CD14-positive monocyte (primary cell): Measurements from ENCODE around the gene ENKUR. TPM values are rescaled to one million over a fixed set of nuclear protein-coding genes. Genes with fewer than 3 reads are reported as not detected.

Experiments used
- DNase-seq, 3 donors: peaks; one replicate each; pipeline ENCODE4 v3.0.0-alpha.2; 2011 to 2022
- H2AFZ ChIP-seq: 2 replicates; pipeline ENCODE4 v1.6.0; 2012; ENCODE audit warnings: mild to moderate bottlenecking, low read depth, low read length, inconsistent platforms; ENCODE audit not compliant: insufficient read depth, poor library complexity, severe bottlenecking
- H3K27ac ChIP-seq, 2 donors: 1 replicate in 1 of 2; 2 replicates in 1 of 2; pipeline ENCODE4 v1.5.1; 2012 to 2013; ENCODE audit warnings: low read length in 2 of 2, control low read depth in 1 of 2, inconsistent platforms in 1 of 2, low read depth in 1 of 2, mild to moderate bottlenecking in 1 of 2
- H3K27me3 ChIP-seq, 2 donors: one replicate each; pipeline versions ENCODE4 v1.6.0 to v1.6.1; 2011 to 2013; ENCODE audit warnings: low read length in 2 of 2; ENCODE audit not compliant: control insufficient read depth in 2 of 2, insufficient read depth in 2 of 2
- H3K36me3 ChIP-seq, 2 donors: replicated peaks in 1 of 2; 1 replicate in 1 of 2; 2 replicates in 1 of 2; pipeline versions ENCODE4 v1.5.1 to v1.6.1; 2012 to 2013; ENCODE audit warnings: low read length in 2 of 2, control low read depth in 1 of 2, inconsistent platforms in 1 of 2, mild to moderate bottlenecking in 1 of 2; ENCODE audit not compliant: insufficient read depth in 2 of 2, control insufficient read depth in 1 of 2
- H3K4me1 ChIP-seq, 2 donors: 1 replicate in 1 of 2; 2 replicates in 1 of 2; pipeline versions ENCODE4 v1.5.1 to v1.6.1; 2012 to 2013; ENCODE audit warnings: low read length in 2 of 2, control low read depth in 1 of 2, inconsistent platforms in 1 of 2, mild to moderate bottlenecking in 1 of 2, moderate library complexity in 1 of 2; ENCODE audit not compliant: insufficient read depth in 2 of 2, control insufficient read depth in 1 of 2
- H3K4me2 ChIP-seq: replicated peaks from 2 replicates; pipeline ENCODE3; 2012; ENCODE audit warnings: low read length, moderate library complexity, mild to moderate bottlenecking; ENCODE audit not compliant: poor library complexity, severe bottlenecking; ENCODE audit errors: extremely low read depth
- H3K4me3 ChIP-seq, 3 experiments: fragments of 200-600 bp in 1 of 3; sonication (generic) in 1 of 3; replicated peaks in 1 of 3; 1 replicate in 2 of 3; 2 replicates in 1 of 3; pipeline ENCODE4 v1.5.1; 2011 to 2013; ENCODE audit warnings: low read length in 3 of 3, mild to moderate bottlenecking in 3 of 3, control low read depth in 2 of 3, low read depth in 2 of 3, inconsistent platforms in 1 of 3, moderate library complexity in 1 of 3
- H3K79me2 ChIP-seq: 2 replicates; pipeline ENCODE4 v1.6.0; 2012; ENCODE audit warnings: mild to moderate bottlenecking, control low read depth, inconsistent platforms, low read length, moderate library complexity; ENCODE audit not compliant: insufficient read depth
- H3K9ac ChIP-seq: 2 replicates; pipeline ENCODE4 v1.6.0; 2017; ENCODE audit warnings: low read length, mild to moderate bottlenecking; ENCODE audit not compliant: insufficient read depth, poor library complexity, severe bottlenecking
- H3K9me3 ChIP-seq, 2 donors: replicated peaks in 1 of 2; 1 replicate in 1 of 2; 2 replicates in 1 of 2; pipeline versions ENCODE4 v1.5.1 to v1.6.1; 2012 to 2013; ENCODE audit warnings: low read length in 2 of 2, control low read depth in 1 of 2; ENCODE audit not compliant: control insufficient read depth in 1 of 2, insufficient read depth in 1 of 2
- H4K20me1 ChIP-seq: 2 replicates; pipeline ENCODE4 v1.6.0; 2012; ENCODE audit warnings: mild to moderate bottlenecking, low read length, control low read depth, moderate library complexity; ENCODE audit not compliant: insufficient read depth
- H3K27ac Mint-ChIP-seq, 7 donors: one replicate each; pipeline ENCODE4 v1.8.0; 2020; ENCODE audit warnings: mild to moderate bottlenecking in 7 of 7, mixed read lengths in 7 of 7, moderate library complexity in 6 of 7, inconsistent platforms in 2 of 7
- H3K27me3 Mint-ChIP-seq, 3 donors: one replicate each; pipeline ENCODE4 v1.8.0; 2021 to 2022; ENCODE audit warnings: low read depth in 3 of 3, mild to moderate bottlenecking in 3 of 3, mixed read lengths in 3 of 3, moderate library complexity in 3 of 3, inconsistent platforms in 1 of 3
- H3K36me3 Mint-ChIP-seq, 2 donors: one replicate each; pipeline ENCODE4 v1.8.0; 2020; ENCODE audit warnings: mixed read lengths in 2 of 2, inconsistent platforms in 1 of 2, mild to moderate bottlenecking in 1 of 2
- H3K4me1 Mint-ChIP-seq: one replicate; pipeline ENCODE4 v1.8.0; 2020; ENCODE audit warnings: mild to moderate bottlenecking, mixed read lengths
- H3K4me3 Mint-ChIP-seq, 2 donors: one replicate each; pipeline ENCODE4 v1.8.0; 2020; ENCODE audit warnings: mild to moderate bottlenecking in 2 of 2, mixed read lengths in 2 of 2, moderate library complexity in 1 of 2
- H3K9me3 Mint-ChIP-seq, 7 donors: one replicate each; pipeline ENCODE4 v1.8.0; 2020 to 2022; ENCODE audit warnings: mixed read lengths in 7 of 7, mild to moderate bottlenecking in 6 of 7, moderate library complexity in 6 of 7, inconsistent platforms in 2 of 7
- WGBS: methylation state at CpG from one replicate; pipeline ENCODE4 v1.1.5; 2013; ENCODE audit warnings: missing lambda C conversion rate; ENCODE audit not compliant: insufficient coverage; 5-methylcytosine and 5-hydroxymethylcytosine counted together
- intact Hi-C, 2 donors: fragments of 100-400 bp; cut with micrococcal nuclease; formaldehyde crosslinking; loops; one replicate each; pipeline versions ENCODE4 v1.15.0 to v1.15.1; 2023
- polyA plus RNA-seq, 3 donors: library from polyadenylated mRNA; depleted of rRNA in 1 of 3; unstranded in 2 of 3; stranded (reverse) in 1 of 3; fragments of 300-500 nt in 2 of 3; fragments of >200 nt in 1 of 3; fragmentation: Illumina TruSeq in 2 of 3; gene quantifications; 1 replicate in 2 of 3; 2 replicates in 1 of 3; pipeline ENCODE4 v1.2.3, GENCODE V29; 2012 to 2021
- TF ChIP-seq, protein P1 (sequence below): fragments of 200-600 bp; IDR thresholded peaks from one replicate; pipeline ENCODE4 v1.8.0; 2022; ENCODE audit warnings: antibody characterized with exemption, mild to moderate bottlenecking

ENKUR gene
- polyA plus RNA-seq, 3 donors, result 0.16 TPM; not detected in 2

DNA sequence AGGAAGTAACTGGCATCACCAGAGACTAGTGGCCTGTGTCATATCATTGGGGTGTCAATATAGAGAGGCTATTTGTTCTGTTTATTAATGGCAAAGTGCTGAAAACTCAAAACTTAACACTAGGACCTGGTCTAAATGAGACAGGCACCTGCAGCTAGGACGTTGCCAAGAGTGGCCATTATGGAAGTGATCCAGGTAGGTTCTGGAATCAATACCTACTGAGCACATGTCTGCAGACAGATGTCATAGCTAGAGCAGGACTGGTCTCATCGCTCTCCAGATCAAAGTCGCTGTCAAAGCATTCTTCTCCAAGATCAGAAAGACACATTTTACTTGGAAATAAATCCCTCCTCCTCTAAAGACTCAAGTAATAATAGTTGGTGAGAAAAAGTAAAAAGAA is 40.8 kb upstream of the ENKUR start:
- H3K9ac ChIP-seq, result no peak overlapping the region
- Mint-ChIP-seq H3K36me3 (no peaks in the 10 kb centered on the region), H3K9me3 (no peaks in the 10 kb centered on the region), H3K4me1 (no peaks in the 10 kb centered on the region), H3K27ac (no peak overlapping the region), H3K27me3 (peaks cover under 1 to 5% (median 3%) of the 10 kb centered on the region in 3 donors), H3K4me3 (no peak overlapping the region)
- no peak overlapping the region for H3K4me2 ChIP-seq
- no peaks in the 10 kb centered on the region for H3K27me3 ChIP-seq
- no peaks in the 10 kb centered on the region for H3K9me3 ChIP-seq
- no peak for DNase-seq
- no peaks in the 10 kb centered on the region for H3K36me3 ChIP-seq
- WGBS, result no CpG with 5 or more reads among the region's 3 CpGs
- no peak overlapping the region for H3K4me3 ChIP-seq
- H3K79me2 ChIP-seq, result no peaks in the 10 kb centered on the region
- intact Hi-C loops, result no loop called here
- H4K20me1 ChIP-seq, result no peaks in the 10 kb centered on the region
- H3K27ac ChIP-seq, result no peak overlapping the region
- H2AFZ ChIP-seq, result no peak overlapping the region
- no peaks in the 10 kb centered on the region for H3K4me1 ChIP-seq
- TF ChIP-seq, protein P1, sequence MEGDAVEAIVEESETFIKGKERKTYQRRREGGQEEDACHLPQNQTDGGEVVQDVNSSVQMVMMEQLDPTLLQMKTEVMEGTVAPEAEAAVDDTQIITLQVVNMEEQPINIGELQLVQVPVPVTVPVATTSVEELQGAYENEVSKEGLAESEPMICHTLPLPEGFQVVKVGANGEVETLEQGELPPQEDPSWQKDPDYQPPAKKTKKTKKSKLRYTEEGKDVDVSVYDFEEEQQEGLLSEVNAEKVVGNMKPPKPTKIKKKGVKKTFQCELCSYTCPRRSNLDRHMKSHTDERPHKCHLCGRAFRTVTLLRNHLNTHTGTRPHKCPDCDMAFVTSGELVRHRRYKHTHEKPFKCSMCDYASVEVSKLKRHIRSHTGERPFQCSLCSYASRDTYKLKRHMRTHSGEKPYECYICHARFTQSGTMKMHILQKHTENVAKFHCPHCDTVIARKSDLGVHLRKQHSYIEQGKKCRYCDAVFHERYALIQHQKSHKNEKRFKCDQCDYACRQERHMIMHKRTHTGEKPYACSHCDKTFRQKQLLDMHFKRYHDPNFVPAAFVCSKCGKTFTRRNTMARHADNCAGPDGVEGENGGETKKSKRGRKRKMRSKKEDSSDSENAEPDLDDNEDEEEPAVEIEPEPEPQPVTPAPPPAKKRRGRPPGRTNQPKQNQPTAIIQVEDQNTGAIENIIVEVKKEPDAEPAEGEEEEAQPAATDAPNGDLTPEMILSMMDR, result no peak

DNA sequence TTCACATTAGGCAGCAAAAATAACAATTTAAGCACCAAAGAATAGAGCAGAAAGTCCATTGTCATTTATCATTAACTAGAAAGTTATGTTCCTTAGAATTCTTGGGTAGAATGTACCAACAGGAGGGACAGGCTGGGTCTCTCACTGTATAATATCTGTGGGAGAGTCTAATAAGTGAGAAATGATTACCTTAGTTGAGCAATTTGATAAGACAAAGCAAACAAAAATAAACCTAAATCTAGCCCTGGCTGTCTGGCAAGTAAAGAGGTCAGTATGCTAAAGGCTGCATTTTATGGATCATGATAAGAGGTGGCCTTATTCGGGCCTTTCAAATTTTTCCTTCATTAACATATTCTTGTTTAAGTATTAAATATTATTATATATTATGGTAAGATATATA is 36.1 kb upstream of the ENKUR start:
- H3K27me3 ChIP-seq, result peaks cover 0 to 3% of the 10 kb centered on the region in 2 donors
- H3K36me3 Mint-ChIP-seq, result no peaks in the 10 kb centered on the region

More for the DNA sequence above, 36.1 kb upstream of the ENKUR start:
- DNase-seq, result no peak
- no peaks in the 10 kb centered on the region for H3K9me3 ChIP-seq
- no peaks in the 10 kb centered on the region for H3K36me3 ChIP-seq
- H3K4me3 Mint-ChIP-seq, result no peak overlapping the region
- H3K79me2 ChIP-seq, result no peaks in the 10 kb centered on the region
- H3K4me3 ChIP-seq, result no peak overlapping the region
- H4K20me1 ChIP-seq, result no peaks in the 10 kb centered on the region
- H3K4me1 ChIP-seq, result no peaks in the 10 kb centered on the region
- no peak overlapping the region for H3K27ac ChIP-seq
- H3K27me3 Mint-ChIP-seq, result peaks cover 0 to 5% (median 1%) of the 10 kb centered on the region in 3 donors
- H3K4me1 Mint-ChIP-seq, result no peaks in the 10 kb centered on the region
- no peak overlapping the region for H3K9ac ChIP-seq
- peaks cover 0 to 5% (median 2%) of the 10 kb centered on the region in 7 donors for H3K9me3 Mint-ChIP-seq
- TF ChIP-seq, protein P1, result no peak
- no peak overlapping the region for H3K27ac Mint-ChIP-seq
- H2AFZ ChIP-seq, result no peak overlapping the region
- WGBS, result no CpG with 5 or more reads among the region's 1 CpG
- intact Hi-C loops, result no loop called here
- no peak overlapping the region for H3K4me2 ChIP-seq
